GM21423 (cell line): Measurements from ENCODE around the gene CFL1.
"Not testable (repeated sequence)": the region's sequence is repeated elsewhere in the genome, so short reads cannot be mapped to it uniquely, and the experiment has no call there.

Source experiments
- ATAC-seq: cut with Tn5 transposase; IDR thresholded peaks from one replicate; pipeline ENCODE4 v1.9.1; 2021; ENCODE audit warnings: mild to moderate bottlenecking, moderate library complexity; ENCODE audit not compliant: unreplicated experiment

The CFL1 gene

GRCh38 chr11:65859812-65860277, 1.9 kb upstream of the CFL1 start:
- ATAC-seq, result no peak

- ATAC-seq, result peak; percentile 53
Observed at GRCh38 chr11:65859095-65859811, 1.3 kb upstream of the CFL1 start.

- ATAC-seq, result no peak
Observed at GRCh38 chr11:65858681-65859087, 704 bp upstream of the CFL1 start.

GRCh38 chr11:65857500-65857852, 504 bp downstream of the CFL1 start:
- ATAC-seq, result peak; percentile 1

GRCh38 chr11:65856689-65857499, 1.1 kb downstream of the CFL1 start:
- peak; percentile 24 for ATAC-seq

- no peak for ATAC-seq
Observed at GRCh38 chr11:65855927-65856363, 2.0 kb downstream of the CFL1 start.

GRCh38 chr11:65854852-65855837, 2.8 kb downstream of the CFL1 start:
- ATAC-seq, result no peak

- no peak for ATAC-seq
Observed at GRCh38 chr11:65854161-65854592, 3.8 kb downstream of the CFL1 start.

GRCh38 chr11:65853246-65853979, 4.6 kb downstream of the CFL1 start:
- ATAC-seq, result no peak

- ATAC-seq, result no peak
Observed at GRCh38 chr11:65852508-65853245, 5.3 kb downstream of the CFL1 start.

- ATAC-seq, result no peak
Observed at GRCh38 chr11:65851811-65852507, 6.0 kb downstream of the CFL1 start.

GRCh38 chr11:65851083-65851579, 6.8 kb downstream of the CFL1 start:
- no peak for ATAC-seq

- no peak for ATAC-seq
Observed at GRCh38 chr11:65850217-65851082, 7.5 kb downstream of the CFL1 start.

- ATAC-seq, result no peak
Observed at GRCh38 chr11:65849771-65850216, 8.2 kb downstream of the CFL1 start.

GRCh38 chr11:65849366-65849765, 8.6 kb downstream of the CFL1 start:
- no peak for ATAC-seq

- not testable (repeated sequence) for ATAC-seq
Observed at GRCh38 chr11:65848693-65849092, 9.3 kb downstream of the CFL1 start.

- ATAC-seq, result no peak
Observed at GRCh38 chr11:65847746-65848145, 10.2 kb downstream of the CFL1 start.
